ENCODE results near the gene HERPUD1.

HERPUD1 gene

GRCh38 chr16:56933828-56934598 is 2.1 kb downstream of the HERPUD1 start:
- TF ChIP-seq CTCF (IDR thresholded peaks at IDR 0.05) = no peak

- no peak for TF ChIP-seq CTCF (IDR thresholded peaks at IDR 0.05)
Observed at GRCh38 chr16:56935201-56935600, 3.3 kb downstream of the HERPUD1 start.

GRCh38 chr16:56936491-56936890 is 4.5 kb downstream of the HERPUD1 start:
- no peak for TF ChIP-seq CTCF (IDR thresholded peaks at IDR 0.05)

- TF ChIP-seq CTCF (IDR thresholded peaks at IDR 0.05) = no peak
Observed at GRCh38 chr16:56936950-56937349, 5.0 kb downstream of the HERPUD1 start.

- no peak for TF ChIP-seq CTCF (IDR thresholded peaks at IDR 0.05)
Observed at GRCh38 chr16:56938664-56939513, 6.9 kb downstream of the HERPUD1 start.

- no peak for TF ChIP-seq CTCF (IDR thresholded peaks at IDR 0.05)
Observed at GRCh38 chr16:56939801-56940200, 7.9 kb downstream of the HERPUD1 start.

- no peak for TF ChIP-seq CTCF (IDR thresholded peaks at IDR 0.05)
Observed at GRCh38 chr16:56941092-56941491, 9.2 kb downstream of the HERPUD1 start.
